Breast epithelium (tissue), 3 donors: ENCODE measurements around the gene AURKAIP1.
A peak's percentile ranks its signal among the peaks of the same experiment; 100 is the strongest.

Source experiments
- POLR2A ChIP-seq: fragments of 450-650 bp; IDR thresholded peaks from one replicate; pipeline ENCODE4 v1.6.1; 2016; ENCODE audit warnings: antibody characterized with exemption, mild to moderate bottlenecking, moderate library complexity
- POLR2AphosphoS5 ChIP-seq, 3 donors: sonication (generic); formaldehyde crosslinking; IDR thresholded peaks; one replicate each; pipeline ENCODE4 v1.6.1; 2017; ENCODE audit warnings: antibody characterized with exemption in 3 of 3
- TF ChIP-seq, protein P1 (sequence below), 3 donors: fragments of 450-650 bp; IDR thresholded peaks; one replicate each; pipeline ENCODE4 v1.5.1; 2016 to 2017; ENCODE audit warnings: antibody characterized with exemption in 3 of 3, mild to moderate bottlenecking in 3 of 3, moderate library complexity in 3 of 3

- peak in 1 of 3 donors; percentile 32 for TF ChIP-seq POLR2AphosphoS5 (IDR thresholded peaks at IDR 0.05)
- TF ChIP-seq, protein P1, sequence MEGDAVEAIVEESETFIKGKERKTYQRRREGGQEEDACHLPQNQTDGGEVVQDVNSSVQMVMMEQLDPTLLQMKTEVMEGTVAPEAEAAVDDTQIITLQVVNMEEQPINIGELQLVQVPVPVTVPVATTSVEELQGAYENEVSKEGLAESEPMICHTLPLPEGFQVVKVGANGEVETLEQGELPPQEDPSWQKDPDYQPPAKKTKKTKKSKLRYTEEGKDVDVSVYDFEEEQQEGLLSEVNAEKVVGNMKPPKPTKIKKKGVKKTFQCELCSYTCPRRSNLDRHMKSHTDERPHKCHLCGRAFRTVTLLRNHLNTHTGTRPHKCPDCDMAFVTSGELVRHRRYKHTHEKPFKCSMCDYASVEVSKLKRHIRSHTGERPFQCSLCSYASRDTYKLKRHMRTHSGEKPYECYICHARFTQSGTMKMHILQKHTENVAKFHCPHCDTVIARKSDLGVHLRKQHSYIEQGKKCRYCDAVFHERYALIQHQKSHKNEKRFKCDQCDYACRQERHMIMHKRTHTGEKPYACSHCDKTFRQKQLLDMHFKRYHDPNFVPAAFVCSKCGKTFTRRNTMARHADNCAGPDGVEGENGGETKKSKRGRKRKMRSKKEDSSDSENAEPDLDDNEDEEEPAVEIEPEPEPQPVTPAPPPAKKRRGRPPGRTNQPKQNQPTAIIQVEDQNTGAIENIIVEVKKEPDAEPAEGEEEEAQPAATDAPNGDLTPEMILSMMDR (IDR thresholded peaks at IDR 0.05), result no peak
- no peak for TF ChIP-seq POLR2A
Observed at GRCh38 chr1:1361982-1362423, 13.0 kb downstream of the AURKAIP1 start.
